ENCODE data around the gene GALM.
"Not testable (repeated sequence)": the region's sequence is repeated elsewhere in the genome, so short reads cannot be mapped to it uniquely, and the experiment has no call there.

Gene GALM

DNA sequence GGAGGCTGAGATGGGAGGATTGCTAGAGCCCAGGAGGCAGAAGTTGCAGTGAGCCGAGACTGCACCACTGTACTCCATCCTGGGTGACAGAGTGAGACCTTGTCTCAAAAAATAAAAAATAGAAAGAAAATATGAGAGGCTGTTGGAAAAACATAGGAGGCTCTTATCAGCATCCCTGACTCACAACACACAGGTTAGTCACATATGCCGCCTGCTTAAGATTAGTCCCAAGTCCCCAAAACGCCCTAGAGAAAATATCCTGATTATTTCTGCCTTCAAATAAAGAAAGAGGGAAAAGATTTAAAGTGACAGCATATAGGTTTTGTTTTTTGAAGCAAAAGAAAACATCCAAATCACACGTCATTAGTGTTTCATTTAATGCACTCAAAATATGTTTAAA is 29.8 kb upstream of the GALM start:
- no peak overlapping the region for H2AFZ ChIP-seq (ENCODE audit: low read depth, low read length)
- no peaks in the 10 kb centered on the region for H3K9me3 ChIP-seq (ENCODE audit: insufficient read depth, low read length)
- no peak overlapping the region for H3K4me2 ChIP-seq (ENCODE audit: low read length)
- no peak overlapping the region for H3K9ac ChIP-seq (ENCODE audit: low read length)
- H3K27ac ChIP-seq (ENCODE audit: low read length) = no peak overlapping the region
- H4K20me1 ChIP-seq (ENCODE audit: insufficient read depth, low read length) = no peaks in the 10 kb centered on the region
- H3K36me3 ChIP-seq (replicated peaks; ENCODE audit: low read depth, low read length) = no peaks in the 10 kb centered on the region
- no peaks in the 10 kb centered on the region for H3K79me2 ChIP-seq (ENCODE audit: low read length)
- H3K27me3 ChIP-seq (ENCODE audit: low read depth, low read length) = peaks cover 29% of the 10 kb centered on the region
- TF ChIP-seq CTCF (IDR thresholded peaks at IDR 0.05; ENCODE audit: low read depth, low read length) (no peak), EZH2phosphoT487 (IDR thresholded peaks at IDR 0.05; ENCODE audit: low read depth) (no peak)
- no peak overlapping the region for H3K4me3 ChIP-seq (ENCODE audit: low read length)
- peaks cover 22% of the 10 kb centered on the region for H3K4me1 ChIP-seq (ENCODE audit: low read length)

- H3K4me3 ChIP-seq (ENCODE audit: low read length); H3K9me3 ChIP-seq (ENCODE audit: insufficient read depth, low read length); H3K4me2 ChIP-seq (ENCODE audit: low read length); H3K36me3 ChIP-seq (replicated peaks; ENCODE audit: low read depth, low read length); H3K9ac ChIP-seq (ENCODE audit: low read length); H4K20me1 ChIP-seq (ENCODE audit: insufficient read depth, low read length); H3K79me2 ChIP-seq (ENCODE audit: low read length); H3K27ac ChIP-seq (ENCODE audit: low read length); H3K27me3 ChIP-seq (ENCODE audit: low read depth, low read length); H3K4me1 ChIP-seq (ENCODE audit: low read length); H2AFZ ChIP-seq (ENCODE audit: low read depth, low read length): not testable (repeated sequence)
These were observed 23.4 kb upstream of the GALM start for GRCh38 chr2:38642373-38643017.

DNA sequence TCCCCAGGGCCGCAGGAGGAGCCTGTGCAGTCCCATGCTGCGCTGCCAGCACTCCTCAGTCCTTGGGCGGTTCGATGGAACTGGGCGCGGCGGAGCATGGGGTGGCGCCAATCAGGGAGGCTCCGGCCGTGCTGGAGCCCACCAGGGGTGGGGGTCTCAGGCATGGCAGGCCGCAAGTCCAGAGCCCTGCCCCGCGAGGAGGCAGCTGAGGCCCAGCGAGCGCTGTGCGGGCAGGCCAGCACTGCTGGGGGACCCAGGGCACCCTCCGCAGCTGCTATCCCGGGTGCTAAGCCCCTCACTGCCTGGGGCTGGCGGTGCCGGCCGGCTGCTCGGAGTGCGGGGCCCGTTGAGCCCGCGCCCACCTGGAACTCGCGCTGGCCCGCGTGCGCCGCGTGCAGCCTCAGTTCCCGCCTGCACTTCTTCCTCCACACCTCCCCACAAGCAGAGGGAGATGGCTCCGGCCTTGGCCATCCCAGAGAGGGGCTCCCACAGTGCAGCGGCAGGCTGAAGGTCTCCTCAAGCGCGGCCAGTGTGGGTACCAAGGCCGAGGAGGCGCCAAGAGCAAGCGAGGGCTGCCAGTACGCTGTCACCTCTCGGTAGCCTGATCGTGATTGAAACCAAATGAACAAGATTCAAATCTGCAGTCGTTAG is 22.8 kb upstream of the GALM start:
- H3K79me2 ChIP-seq (ENCODE audit: low read length) = no peaks in the 10 kb centered on the region

DNA sequence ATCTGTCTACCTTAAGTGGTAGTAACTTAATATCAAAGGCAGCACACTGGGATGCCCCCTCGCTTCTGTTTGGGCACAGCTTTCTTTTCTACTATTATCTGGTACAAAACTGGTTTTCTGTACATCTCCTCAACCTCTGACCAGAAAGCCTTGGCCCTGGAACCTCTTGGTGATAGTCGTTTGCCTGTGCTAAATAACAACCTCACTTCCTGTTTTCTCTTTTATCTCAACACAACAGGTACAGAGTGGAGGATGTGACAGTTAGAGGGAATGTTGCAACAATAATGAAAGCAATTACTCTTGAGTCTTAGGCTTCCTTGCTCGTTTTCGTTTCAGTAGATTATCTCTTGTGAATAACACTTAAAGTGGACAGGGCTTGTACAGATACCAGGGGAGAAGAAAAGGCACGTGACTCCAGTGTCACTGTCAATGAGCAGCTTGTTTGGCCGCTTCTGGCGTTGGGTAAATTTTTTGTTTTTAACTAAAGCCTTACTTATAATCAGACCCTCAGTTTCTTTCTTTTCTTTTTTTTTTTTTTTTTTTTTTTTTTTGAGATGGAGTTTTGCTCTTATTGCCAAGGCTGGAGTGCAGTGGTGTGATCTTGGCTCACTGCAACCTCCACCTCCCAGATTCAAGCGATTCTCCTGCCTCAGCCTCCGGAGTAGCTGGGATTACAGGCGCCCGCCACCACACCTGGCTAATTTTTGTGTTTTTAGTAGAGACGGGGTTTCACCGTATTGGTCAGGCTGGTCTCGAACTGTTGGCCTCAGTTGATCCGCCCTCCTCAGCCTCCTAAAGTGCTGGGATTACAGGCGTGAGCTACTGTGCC is 22.0 kb upstream of the GALM start:
- not testable (repeated sequence) for H3K27ac ChIP-seq (ENCODE audit: low read length); H3K27me3 ChIP-seq (ENCODE audit: low read depth, low read length); H3K9ac ChIP-seq (ENCODE audit: low read length); H3K36me3 ChIP-seq (replicated peaks; ENCODE audit: low read depth, low read length); H3K4me2 ChIP-seq (ENCODE audit: low read length); H4K20me1 ChIP-seq (ENCODE audit: insufficient read depth, low read length); H3K9me3 ChIP-seq (ENCODE audit: insufficient read depth, low read length); H3K4me1 ChIP-seq (ENCODE audit: low read length); H2AFZ ChIP-seq (ENCODE audit: low read depth, low read length); H3K79me2 ChIP-seq (ENCODE audit: low read length); H3K4me3 ChIP-seq (ENCODE audit: low read length)

More for the DNA sequence above, 22.8 kb upstream of the GALM start:
- no peaks in the 10 kb centered on the region for H4K20me1 ChIP-seq (ENCODE audit: insufficient read depth, low read length)
- H3K9me3 ChIP-seq (ENCODE audit: insufficient read depth, low read length) = no peaks in the 10 kb centered on the region
- H3K4me2 ChIP-seq (ENCODE audit: low read length) = no peak overlapping the region
- TF ChIP-seq CTCF (IDR thresholded peaks at IDR 0.05; ENCODE audit: low read depth, low read length) (no peak), EZH2phosphoT487 (IDR thresholded peaks at IDR 0.05; ENCODE audit: low read depth) (no peak)
- H3K27ac ChIP-seq (ENCODE audit: low read length) = no peak overlapping the region
- peaks cover 5% of the 10 kb centered on the region for H3K4me1 ChIP-seq (ENCODE audit: low read length)
- H3K36me3 ChIP-seq (replicated peaks; ENCODE audit: low read depth, low read length) = no peaks in the 10 kb centered on the region
- no peak overlapping the region for H2AFZ ChIP-seq (ENCODE audit: low read depth, low read length)
- peaks cover 6% of the 10 kb centered on the region for H3K27me3 ChIP-seq (ENCODE audit: low read depth, low read length)
- H3K9ac ChIP-seq (ENCODE audit: low read length) = no peak overlapping the region
- H3K4me3 ChIP-seq (ENCODE audit: low read length) = no peak overlapping the region

Data from OCI-LY3 (cell line).